Prostate gland (tissue), 2 donors: ENCODE data around the gene MAP1B.

Experiments used
- CTCF ChIP-seq, 4 experiments: fragments of 200-600 bp in 2 of 4; fragments of 450-650 bp in 2 of 4; sonication (generic) in 2 of 4; IDR thresholded peaks; 1 replicate in 3 of 4; 2 replicates in 1 of 4; pipeline ENCODE4 v1.5.1; 2016 to 2019; ENCODE audit warnings: antibody characterized with exemption in 4 of 4, mild to moderate bottlenecking in 2 of 4, moderate library complexity in 2 of 4
- POLR2AphosphoS5 ChIP-seq: sonication (generic); formaldehyde crosslinking; IDR thresholded peaks from one replicate; pipeline ENCODE4 v1.6.1; 2017; ENCODE audit warnings: antibody characterized with exemption

DNA sequence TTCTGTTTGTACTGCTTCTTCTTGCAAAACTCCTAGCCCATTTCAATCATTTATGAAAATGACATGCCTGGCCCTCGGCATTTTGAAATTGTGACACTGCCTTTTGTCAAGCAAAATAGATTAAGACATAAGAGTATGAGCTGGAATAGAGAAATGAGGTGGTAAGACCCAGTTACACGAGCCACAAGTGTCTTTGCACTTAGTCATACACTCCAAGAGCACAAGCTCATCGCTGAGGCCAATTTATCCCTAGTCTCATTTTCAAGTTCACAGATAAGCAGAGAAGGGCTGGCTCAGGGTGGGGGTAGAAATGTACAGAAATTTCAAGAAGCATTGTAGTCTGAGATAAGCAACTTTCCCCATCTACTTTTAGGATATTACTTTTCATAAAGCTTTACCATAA lies 40.6 kb upstream of the MAP1B start:
- no peak for TF ChIP-seq CTCF (IDR thresholded peaks at IDR 0.05)
- TF ChIP-seq POLR2AphosphoS5: no peak
